Caco-2 (cell line): Measurements from ENCODE around the gene CYB561. TPM values are rescaled to one million over a fixed set of nuclear protein-coding genes. Genes with fewer than 3 reads are reported as not detected.

Experiments
- BruUV-seq: library from RNA; stranded (reverse); fragments of 400-500 nt; replicated peaks from 2 replicates; lab custom pipeline; 2021; lab: Mats Ljungman, UMichigan
- CTCF ChIA-PET: fragments of 300-600 bp; sonication (Branson Sonifier 250); formaldehyde crosslinking; loops from one replicate; lab custom pipeline; 2022; ENCODE audit warnings: antibody characterized with exemption; lab: Charles Lee
- POLR2A ChIA-PET: fragments of 300-600 bp; sonication (Branson Sonifier 250); formaldehyde crosslinking; loops from one replicate; lab custom pipeline; 2022; ENCODE audit warnings: antibody characterized with exemption; lab: Charles Lee
- DNase-seq, 2 experiments: peaks; one replicate each; pipeline versions ENCODE4 v3.0.0 to v3.0.0-alpha.2; 2020 to 2022
- H3K27me3 ChIP-seq: replicated peaks from 2 replicates; pipeline ENCODE4 v1.6.0; 2011; ENCODE audit warnings: low read length; ENCODE audit not compliant: control insufficient read depth, insufficient read depth
- H3K36me3 ChIP-seq: 2 replicates; pipeline ENCODE4 v1.5.1; 2011; ENCODE audit warnings: low read length; ENCODE audit not compliant: control insufficient read depth, insufficient read depth
- H3K4me1 ChIP-seq: fragments of 250-450 bp; sonication (Bioruptor Pico); 2 replicates; pipeline ENCODE4 v1.5.1; 2020; ENCODE audit warnings: mild to moderate bottlenecking
- H3K4me3 ChIP-seq: 2 replicates; pipeline ENCODE4 v1.5.1; 2011; ENCODE audit warnings: low read depth, mild to moderate bottlenecking, control low read depth, low read length
- H3K9me3 ChIP-seq: fragments of 250-450 bp; sonication (Bioruptor Pico); 2 replicates; pipeline ENCODE4 v1.5.1; 2020; ENCODE audit warnings: mild to moderate bottlenecking, moderate library complexity
- H3K27ac Mint-ChIP-seq: one replicate; pipeline ENCODE4 v1.8.0; 2022; ENCODE audit warnings: mixed read lengths; ENCODE audit not compliant: unreplicated experiment
- H3K27me3 Mint-ChIP-seq: one replicate; pipeline ENCODE4 v1.8.0; 2022; ENCODE audit warnings: mixed read lengths; ENCODE audit not compliant: insufficient read depth, unreplicated experiment
- H3K36me3 Mint-ChIP-seq: one replicate; pipeline ENCODE4 v1.8.0; 2022; ENCODE audit warnings: mild to moderate bottlenecking, mixed read lengths; ENCODE audit not compliant: insufficient read depth, unreplicated experiment
- H3K4me1 Mint-ChIP-seq: one replicate; pipeline ENCODE4 v1.8.0; 2022; ENCODE audit warnings: low read depth, mixed read lengths; ENCODE audit not compliant: unreplicated experiment
- H3K4me3 Mint-ChIP-seq: one replicate; pipeline ENCODE4 v1.8.0; 2022; ENCODE audit warnings: mild to moderate bottlenecking, moderate library complexity, mixed read lengths; ENCODE audit not compliant: unreplicated experiment
- H3K9me3 Mint-ChIP-seq: one replicate; pipeline ENCODE4 v1.8.0; 2022; ENCODE audit warnings: mixed read lengths; ENCODE audit not compliant: unreplicated experiment
- intact Hi-C: fragments of 100-400 bp; cut with micrococcal nuclease; formaldehyde crosslinking; loops from one replicate; pipeline ENCODE4 v1.10.0; 2022; ENCODE audit not compliant: unreplicated experiment
- total RNA-seq: library from RNA; stranded (reverse); gene quantifications from 2 replicates; pipeline ENCODE4 v1.2.3, GENCODE V29; 2022
- TF ChIP-seq, protein P1 (sequence below), 2 experiments: fragments of 200-600 bp in 1 of 2; IDR thresholded peaks; 1 replicate in 1 of 2; 2 replicates in 1 of 2; pipeline versions ENCODE4 v1.5.1 to v1.8.0; 2011 to 2022; ENCODE audit warnings: antibody characterized with exemption in 1 of 2, control low read depth in 1 of 2, inconsistent platforms in 1 of 2, low read depth in 1 of 2, low read length in 1 of 2, mild to moderate bottlenecking in 1 of 2, moderate library complexity in 1 of 2; ENCODE audit not compliant: insufficient read depth in 1 of 2, severe bottlenecking in 1 of 2, unreplicated experiment in 1 of 2

The CYB561 gene
- total RNA-seq, 1 experiment from 2014 or later: 46.3 TPM

DNA sequence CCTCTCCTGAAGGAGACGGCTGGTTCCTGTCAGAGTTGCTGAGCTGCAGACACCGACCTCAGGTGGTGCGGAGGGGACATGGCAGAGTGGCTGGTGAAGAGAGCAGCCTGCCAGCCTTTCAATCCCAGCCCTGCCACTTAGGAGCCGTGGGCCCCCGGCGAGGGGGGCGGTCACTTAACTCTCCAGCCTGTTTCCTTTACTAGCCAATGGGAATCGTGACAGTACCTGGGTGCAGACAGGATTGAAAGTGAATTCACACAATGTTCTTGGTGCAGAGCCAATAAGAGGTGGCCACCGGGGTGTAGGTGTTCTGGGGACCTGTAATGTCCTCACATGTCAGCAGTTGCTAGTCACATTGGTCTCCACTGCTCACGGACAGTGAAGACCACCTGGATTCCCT, 44.2 kb upstream of the CYB561 start:
- H3K4me1 Mint-ChIP-seq: no peaks in the 10 kb centered on the region
- peaks cover 3% of the 10 kb centered on the region for H3K27me3 Mint-ChIP-seq
- ChIA-PET CTCF (interaction anchor here (1.1 kb wide), 1 partner anchor 65 kb away, joined by 5 read pairs; no protein-coding TSS in a partner anchor), POLR2A (no interaction called here)
- H3K36me3 Mint-ChIP-seq: no peaks in the 10 kb centered on the region
- H3K4me3 ChIP-seq: no peak overlapping the region
- H3K4me1 ChIP-seq: 0 out of 2 replicates have a peak, but pooled peaks cover 7% of the 10 kb centered on the region
- TF ChIP-seq, protein P1, sequence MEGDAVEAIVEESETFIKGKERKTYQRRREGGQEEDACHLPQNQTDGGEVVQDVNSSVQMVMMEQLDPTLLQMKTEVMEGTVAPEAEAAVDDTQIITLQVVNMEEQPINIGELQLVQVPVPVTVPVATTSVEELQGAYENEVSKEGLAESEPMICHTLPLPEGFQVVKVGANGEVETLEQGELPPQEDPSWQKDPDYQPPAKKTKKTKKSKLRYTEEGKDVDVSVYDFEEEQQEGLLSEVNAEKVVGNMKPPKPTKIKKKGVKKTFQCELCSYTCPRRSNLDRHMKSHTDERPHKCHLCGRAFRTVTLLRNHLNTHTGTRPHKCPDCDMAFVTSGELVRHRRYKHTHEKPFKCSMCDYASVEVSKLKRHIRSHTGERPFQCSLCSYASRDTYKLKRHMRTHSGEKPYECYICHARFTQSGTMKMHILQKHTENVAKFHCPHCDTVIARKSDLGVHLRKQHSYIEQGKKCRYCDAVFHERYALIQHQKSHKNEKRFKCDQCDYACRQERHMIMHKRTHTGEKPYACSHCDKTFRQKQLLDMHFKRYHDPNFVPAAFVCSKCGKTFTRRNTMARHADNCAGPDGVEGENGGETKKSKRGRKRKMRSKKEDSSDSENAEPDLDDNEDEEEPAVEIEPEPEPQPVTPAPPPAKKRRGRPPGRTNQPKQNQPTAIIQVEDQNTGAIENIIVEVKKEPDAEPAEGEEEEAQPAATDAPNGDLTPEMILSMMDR (IDR thresholded peaks at IDR 0.05; ENCODE audit: insufficient read depth in 1 of 2, low read depth in 1 of 2, low read length in 1 of 2, severe bottlenecking in 1 of 2, unreplicated experiment in 1 of 2): no peak
- no peaks in the 10 kb centered on the region for H3K36me3 ChIP-seq
- no peaks in the 10 kb centered on the region; the same call in 1 of the 2 replicates for H3K27me3 ChIP-seq
- H3K4me3 Mint-ChIP-seq: no peak overlapping the region
- intact Hi-C loops: no loop called here
- no peak for DNase-seq
- no peaks in the 10 kb centered on the region for H3K9me3 ChIP-seq
- no peak overlapping the region for H3K27ac Mint-ChIP-seq
- no TSS peak for BruUV-seq
- H3K9me3 Mint-ChIP-seq: no peaks in the 10 kb centered on the region

GRCh38 chr17:63489291-63489690, 43.2 kb upstream of the CYB561 start:
- Mint-ChIP-seq H3K36me3 (no peaks in the 10 kb centered on the region), H3K27ac (no peak overlapping the region), H3K9me3 (no peaks in the 10 kb centered on the region), H3K27me3 (no peaks in the 10 kb centered on the region), H3K4me3 (no peak overlapping the region), H3K4me1 (no peaks in the 10 kb centered on the region)
- BruUV-seq: no TSS peak
- POLR2A ChIA-PET: no interaction called here
- no peak overlapping the region for H3K4me3 ChIP-seq
- intact Hi-C loops: no loop called here
- no peaks in the 10 kb centered on the region; the same call in 1 of the 2 replicates for H3K27me3 ChIP-seq
- H3K36me3 ChIP-seq: no peaks in the 10 kb centered on the region
- DNase-seq: no peak
- H3K4me1 ChIP-seq: 0 out of 2 replicates have a peak, but pooled peaks cover under 1% of the 10 kb centered on the region
- TF ChIP-seq, protein P1 (IDR thresholded peaks at IDR 0.05; ENCODE audit: insufficient read depth in 1 of 2, low read depth in 1 of 2, low read length in 1 of 2, severe bottlenecking in 1 of 2, unreplicated experiment in 1 of 2): no peak
- CTCF ChIA-PET: no interaction called here
- H3K9me3 ChIP-seq: no peaks in the 10 kb centered on the region

DNA sequence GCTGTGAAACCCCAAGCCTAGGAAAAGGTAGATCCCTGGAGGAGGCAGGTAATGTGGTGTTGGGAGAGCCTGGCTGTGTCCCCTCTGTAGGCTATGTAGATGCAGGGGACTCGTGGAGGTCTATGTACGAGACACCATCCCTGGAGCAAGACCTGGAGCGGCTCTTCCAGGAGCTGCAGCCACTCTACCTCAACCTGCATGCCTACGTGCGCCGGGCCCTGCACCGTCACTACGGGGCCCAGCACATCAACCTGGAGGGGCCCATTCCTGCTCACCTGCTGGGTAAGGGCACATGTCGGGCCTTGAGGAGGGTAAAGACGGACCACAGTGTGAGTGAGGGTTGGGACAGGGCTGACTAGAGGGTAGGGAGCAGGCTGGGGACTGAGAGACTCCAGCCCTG, 42.7 kb upstream of the CYB561 start:
- Histone ChIP-seq H3K36me3 (no peaks in the 10 kb centered on the region), H3K4me3 (no peak overlapping the region), H3K4me1 (no peaks in the 10 kb centered on the region), H3K27me3 (no peaks in the 10 kb centered on the region; the same call in 1 of the 2 replicates), H3K9me3 (no peaks in the 10 kb centered on the region)
- Mint-ChIP-seq H3K4me3 (no peak overlapping the region), H3K27ac (no peak overlapping the region), H3K36me3 (no peaks in the 10 kb centered on the region), H3K27me3 (no peaks in the 10 kb centered on the region), H3K9me3 (no peaks in the 10 kb centered on the region), H3K4me1 (no peaks in the 10 kb centered on the region)
- no TSS peak for BruUV-seq
- TF ChIP-seq, protein P1 (IDR thresholded peaks at IDR 0.05; ENCODE audit: insufficient read depth in 1 of 2, low read depth in 1 of 2, low read length in 1 of 2, severe bottlenecking in 1 of 2, unreplicated experiment in 1 of 2): no peak
- DNase-seq: no peak
- ChIA-PET POLR2A (no interaction called here), CTCF (interaction anchor here (0.8 kb wide), 1 partner anchor 61 kb away, joined by 6 read pairs; the partner anchor contains the start of gene DCAF7)
- intact Hi-C loops: no loop called here
